NCI-H774 (cell line): ENCODE data around the gene CDKN2AIPNL.
"Not testable (repeated sequence)": the region's sequence is repeated elsewhere in the genome, so short reads cannot be mapped to it uniquely, and the experiment has no call there.

ENCODE experiments used
- DNase-seq: peaks from one replicate; lab custom pipeline; 2025; lab: John Stamatoyannopoulos, UW

The CDKN2AIPNL gene

GRCh38 chr5:134397196-134397595, 14.5 kb downstream of the CDKN2AIPNL start:
- DNase-seq = no peak

DNA sequence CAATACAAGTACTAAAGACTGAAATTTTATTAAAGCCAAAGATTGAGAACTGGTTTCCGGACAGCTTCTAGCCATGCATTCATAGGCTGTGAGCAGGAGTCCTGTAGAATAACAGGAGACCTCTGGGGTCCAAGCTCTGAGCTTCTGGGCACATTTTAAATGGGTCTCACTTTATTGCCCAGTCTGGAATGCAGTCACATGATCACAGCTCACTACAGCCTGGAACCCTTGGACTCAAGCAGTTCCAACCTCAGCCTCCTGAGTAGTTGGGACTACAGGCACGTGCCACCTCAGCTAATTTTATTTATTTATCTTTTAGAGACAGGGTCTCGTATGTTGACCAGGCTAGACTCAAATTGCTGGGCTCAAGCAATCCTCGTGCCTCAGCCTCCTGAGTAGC, 15.4 kb downstream of the CDKN2AIPNL start:
- no peak for DNase-seq

GRCh38 chr5:134394932-134395331, 16.7 kb downstream of the CDKN2AIPNL start:
- DNase-seq = no peak

DNA sequence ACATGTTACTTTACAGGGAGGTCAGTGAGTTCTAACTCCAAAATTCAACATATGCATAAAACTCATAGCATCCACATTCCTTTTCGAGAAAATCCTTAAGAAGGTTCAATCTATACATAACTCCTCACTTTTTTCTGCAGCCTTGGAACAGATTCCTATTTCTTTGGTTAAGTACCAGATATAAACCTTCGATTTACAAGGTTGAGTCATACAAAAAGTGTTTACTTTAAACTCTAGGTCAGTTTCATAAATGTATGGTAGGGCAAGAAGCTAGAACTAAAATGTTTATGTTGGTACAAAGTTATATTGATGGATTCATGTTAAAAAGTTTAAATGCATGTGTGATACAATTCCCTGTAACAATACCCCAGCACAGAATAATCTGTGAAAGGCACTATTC, 19.4 kb downstream of the CDKN2AIPNL start:
- no peak for DNase-seq

GRCh38 chr5:134387443-134387842, 24.2 kb downstream of the CDKN2AIPNL start:
- no peak for DNase-seq

- no peak for DNase-seq
These were observed 27.5 kb downstream of the CDKN2AIPNL start for GRCh38 chr5:134383980-134384697.

- not testable (repeated sequence) for DNase-seq
These were observed 29.5 kb downstream of the CDKN2AIPNL start for GRCh38 chr5:134382204-134382603.

- DNase-seq = no peak
These were observed 31.3 kb downstream of the CDKN2AIPNL start for GRCh38 chr5:134380346-134380745.

DNA sequence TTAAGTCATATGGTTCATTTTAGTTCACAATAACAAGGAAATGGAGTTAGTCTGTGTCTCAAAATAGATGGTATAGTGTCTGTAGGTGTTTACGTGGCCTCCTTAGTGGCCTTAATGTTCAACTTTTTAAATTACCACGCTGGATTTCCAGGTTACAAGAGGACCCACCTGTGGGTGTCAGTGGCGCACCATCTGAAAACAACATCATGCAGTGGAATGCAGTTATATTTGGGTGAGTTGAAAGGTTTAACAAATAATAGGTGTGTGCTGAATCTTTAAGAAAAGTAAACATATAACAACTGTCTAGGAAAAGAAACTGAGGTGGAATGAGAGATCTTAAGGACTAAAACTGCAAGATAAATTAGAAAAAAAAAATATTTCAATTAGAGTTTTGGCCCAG, 37.4 kb downstream of the CDKN2AIPNL start:
- DNase-seq = no peak

DNA sequence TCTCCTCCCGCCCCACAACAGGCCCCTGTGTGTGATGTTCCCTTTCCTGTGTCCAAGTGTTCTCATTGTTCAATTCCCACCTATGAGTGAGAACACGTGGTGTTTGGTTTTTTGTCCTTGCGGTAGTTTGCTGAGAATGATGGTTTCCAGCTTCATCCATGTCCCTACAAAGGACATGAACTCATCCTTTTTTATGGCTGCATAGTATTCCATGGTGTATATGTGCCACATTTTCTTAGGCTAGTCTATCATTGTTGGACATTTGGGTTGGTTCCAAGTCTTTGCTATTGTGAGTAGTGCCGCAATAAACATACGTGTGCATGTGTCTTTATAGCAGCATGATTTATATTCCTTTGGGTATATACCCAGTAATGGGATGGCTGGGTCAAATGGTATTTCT, 38.0 kb downstream of the CDKN2AIPNL start:
- DNase-seq = not testable (repeated sequence)

GRCh38 chr5:134371834-134372340, 39.8 kb downstream of the CDKN2AIPNL start:
- no peak for DNase-seq

DNA sequence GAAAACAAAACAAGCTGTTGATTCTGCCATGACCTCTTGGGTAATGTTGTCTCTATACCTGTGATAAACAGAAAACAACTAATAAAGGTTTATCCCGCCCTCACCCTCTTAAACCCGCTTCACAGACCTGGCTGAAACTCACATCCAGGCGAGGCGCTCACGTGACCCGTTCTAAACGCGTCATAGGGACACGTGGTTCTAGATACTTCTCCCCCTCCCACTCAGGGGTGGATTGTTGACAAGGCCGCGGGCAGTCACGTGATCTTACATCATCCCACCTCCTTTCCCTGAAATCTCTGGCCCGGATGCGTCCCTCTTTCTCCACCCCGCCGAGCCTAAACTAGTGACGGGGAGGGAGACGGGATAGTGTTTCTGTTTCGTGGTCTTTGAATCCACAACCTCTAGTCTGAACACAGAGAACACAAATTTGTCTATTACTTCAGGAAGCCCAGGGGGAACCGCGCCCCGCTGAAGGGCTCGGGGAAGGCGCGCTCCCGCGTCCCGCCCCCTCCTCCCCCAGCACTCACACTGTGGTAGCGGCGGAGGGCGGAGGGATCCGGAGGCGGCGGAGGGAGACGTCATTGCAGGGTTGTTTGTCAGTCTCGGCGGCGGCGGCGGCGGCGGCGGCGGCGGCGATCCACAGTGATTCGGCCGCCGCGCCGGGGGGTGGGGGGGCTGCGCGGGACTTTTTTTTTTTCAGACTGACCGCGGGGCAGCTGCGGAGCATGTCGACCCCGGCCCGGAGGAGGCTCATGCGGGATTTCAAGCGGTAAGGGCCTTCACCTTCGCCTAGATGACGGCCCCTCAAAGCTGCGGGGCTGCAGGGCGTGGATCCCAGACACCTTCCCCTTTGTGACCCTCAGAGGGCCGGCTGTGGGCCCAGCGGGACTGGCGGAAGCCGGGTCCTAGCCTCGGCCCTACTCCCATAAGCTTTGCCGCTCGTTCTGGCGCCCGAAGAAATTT, 40.5 kb downstream of the CDKN2AIPNL start, which contains the start of gene UBE2B:
Gene UBE2B (plus strand): TSS at position 699 of the 963 bp plus-strand sequence. CDS start 27 bp downstream, at position 726.
- peak; percentile 95 for DNase-seq

DNA sequence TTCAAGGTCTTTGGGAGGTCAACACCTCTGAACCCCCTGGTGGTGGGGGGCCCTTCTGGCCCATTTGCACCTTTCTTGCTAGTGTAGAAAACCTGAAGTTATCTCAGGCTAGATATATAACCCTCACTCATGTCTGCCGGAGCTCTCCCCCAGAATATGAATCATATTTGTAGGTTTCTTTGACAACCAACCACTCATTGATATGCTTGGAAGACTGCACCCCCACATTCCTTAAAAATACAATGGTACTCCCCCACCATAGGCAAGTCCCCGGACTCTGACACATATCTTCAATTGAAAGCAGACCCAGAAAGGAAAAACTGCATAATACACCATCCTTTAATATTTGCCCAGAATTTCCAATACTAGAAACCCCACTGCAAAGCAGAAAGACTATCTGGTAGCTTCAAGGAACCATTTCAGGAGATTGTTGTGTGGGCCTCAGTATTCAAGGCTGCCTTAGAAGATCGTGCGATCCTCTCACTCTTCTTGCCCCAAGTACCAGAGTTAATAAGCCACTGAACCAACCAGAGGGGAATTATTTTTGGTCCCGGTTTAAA, 41.3 kb downstream of the CDKN2AIPNL start:
- no peak for DNase-seq

DNA sequence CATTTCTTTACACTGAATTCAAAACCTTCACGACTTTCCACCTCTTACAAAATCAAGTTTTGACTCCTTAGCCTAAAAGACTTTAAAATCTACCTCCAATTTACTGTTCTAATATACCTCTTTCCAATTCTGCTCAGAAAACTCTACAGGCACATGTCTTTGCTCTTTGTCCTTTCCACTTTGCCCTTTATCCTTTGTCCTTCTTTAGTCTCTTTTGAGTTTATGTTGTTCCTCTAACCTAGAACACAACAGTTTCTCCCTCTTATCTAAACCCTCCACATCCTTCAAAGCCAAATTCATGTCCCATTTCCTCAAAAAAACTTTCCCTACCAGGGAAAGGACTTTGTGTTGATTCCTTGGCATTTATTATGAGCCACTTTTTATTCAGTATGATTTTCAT, 46.1 kb downstream of the CDKN2AIPNL start:
- DNase-seq = no peak

GRCh38 chr5:134355681-134356080, 56.0 kb downstream of the CDKN2AIPNL start:
- no peak for DNase-seq
